HTR-8/SVneo (cell line): ENCODE results near the gene ITGB2.

Source experiments
- DNase-seq: peaks from one replicate; pipeline ENCODE4 v3.0.0; 2011; ENCODE audit warnings: low spot score, mixed read lengths; ENCODE audit not compliant: insufficient read length
- FAIRE-seq: peaks from 2 replicates; lab custom pipeline; 2011; peaks lifted over from hg19 to GRCh38; lab: Jason Lieb, UNC

Gene ITGB2

GRCh38 chr21:44901391-44902074 is 19.2 kb downstream of the ITGB2 start:
- FAIRE-seq = no peak
- DNase-seq = no peak

GRCh38 chr21:44900559-44901251 is 20.0 kb downstream of the ITGB2 start:
- FAIRE-seq = no peak

GRCh38 chr21:44899768-44900558 is 20.7 kb downstream of the ITGB2 start:
- FAIRE-seq = no peak
- DNase-seq = no peak

More at GRCh38 chr21:44900559-44901251, 20.0 kb downstream of the ITGB2 start:
- DNase-seq = no peak

- DNase-seq (no peak), FAIRE-seq (no peak)
Measured at GRCh38 chr21:44898851-44899767, 21.6 kb downstream of the ITGB2 start.

GRCh38 chr21:44898011-44898488 is 22.6 kb downstream of the ITGB2 start:
- FAIRE-seq = no peak
- no peak for DNase-seq

GRCh38 chr21:44897326-44898010 is 23.2 kb downstream of the ITGB2 start:
- DNase-seq = no peak
- FAIRE-seq = peak; percentile 68

- DNase-seq (no peak), FAIRE-seq (no peak)
Measured at GRCh38 chr21:44896561-44897286, 24.0 kb downstream of the ITGB2 start.

- no peak for FAIRE-seq
- DNase-seq = no peak
Measured at GRCh38 chr21:44895859-44896258, 24.8 kb downstream of the ITGB2 start.

GRCh38 chr21:44894687-44895302 is 25.9 kb downstream of the ITGB2 start:
- DNase-seq (no peak), FAIRE-seq (no peak)

GRCh38 chr21:44893948-44894656 is 26.6 kb downstream of the ITGB2 start:
- no peak for FAIRE-seq
- no peak for DNase-seq

- DNase-seq (no peak), FAIRE-seq (no peak)
Measured at GRCh38 chr21:44893278-44893556, 27.5 kb downstream of the ITGB2 start.

- peak; percentile 63 for DNase-seq
- no peak for FAIRE-seq
Measured at GRCh38 chr21:44892536-44893277, 28.0 kb downstream of the ITGB2 start.

- DNase-seq = no peak
- FAIRE-seq = no peak
Measured at GRCh38 chr21:44892095-44892494, 28.6 kb downstream of the ITGB2 start.

GRCh38 chr21:44891631-44892031 is 29.1 kb downstream of the ITGB2 start:
- DNase-seq = no peak
- FAIRE-seq = no peak

GRCh38 chr21:44890961-44891541 is 29.6 kb downstream of the ITGB2 start:
- DNase-seq = no peak
- FAIRE-seq = no peak

- no peak for FAIRE-seq
Measured at GRCh38 chr21:44890338-44890931, 30.3 kb downstream of the ITGB2 start.

More at GRCh38 chr21:44890338-44890931, 30.3 kb downstream of the ITGB2 start:
- no peak for DNase-seq
